GM21447 (cell line): Measurements from ENCODE around the gene C12orf60.

ENCODE experiments used
- ATAC-seq: cut with Tn5 transposase; IDR thresholded peaks from one replicate; pipeline ENCODE4 v1.9.1; 2021; ENCODE audit not compliant: unreplicated experiment

C12orf60 gene

DNA sequence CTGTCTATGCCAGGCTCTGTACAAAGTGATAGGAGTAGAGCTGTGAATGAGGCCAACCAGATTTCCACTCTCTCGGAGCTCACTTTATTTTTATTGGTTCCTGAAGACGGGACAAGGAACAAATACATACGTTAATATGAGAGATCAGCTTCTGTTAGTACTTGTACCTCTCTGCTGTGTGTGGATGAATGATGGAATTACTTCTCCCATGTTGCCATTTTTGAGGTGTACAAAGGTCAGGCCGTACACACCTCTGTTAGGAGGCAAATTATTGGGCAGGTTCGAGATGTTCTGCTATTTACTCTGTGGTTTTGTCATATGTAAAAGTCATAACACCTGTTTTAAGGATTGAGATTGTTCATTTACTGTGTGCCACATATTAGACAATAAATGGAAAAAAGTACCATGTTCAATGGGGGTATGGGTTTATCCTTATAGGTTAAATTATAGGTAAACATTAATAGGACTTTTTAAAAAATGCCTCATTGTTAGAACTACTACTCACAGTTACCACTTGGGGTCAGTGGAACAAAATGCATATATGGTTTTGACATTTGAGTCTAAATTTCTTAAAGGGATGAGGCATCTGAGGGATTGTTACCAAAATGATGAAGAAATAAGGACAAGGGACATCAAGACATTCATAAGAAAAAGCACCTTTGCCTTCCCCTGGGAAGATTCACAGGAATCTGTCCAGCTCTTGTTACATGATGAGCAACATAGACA, 27.1 kb upstream of the C12orf60 start:
- ATAC-seq, result no peak

DNA sequence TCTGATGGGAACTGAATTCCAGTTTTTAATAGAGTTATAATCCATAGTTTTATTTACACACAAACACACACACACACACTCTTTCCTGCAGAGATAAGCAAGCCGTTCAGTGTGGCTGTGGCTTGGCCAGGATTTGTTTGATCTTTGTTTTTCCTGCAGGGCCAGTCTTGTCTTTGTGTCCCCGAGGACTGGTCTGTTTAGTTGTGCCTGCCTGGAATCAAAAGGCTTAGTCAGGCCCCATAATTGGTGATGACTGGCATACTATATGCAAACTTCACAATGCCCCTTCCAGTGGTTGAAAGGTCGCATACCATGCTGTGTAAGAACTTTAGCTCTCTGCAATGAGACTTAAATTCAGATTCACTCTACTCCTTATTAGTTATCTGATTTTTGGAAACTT, 26.2 kb upstream of the C12orf60 start:
- no peak for ATAC-seq

DNA sequence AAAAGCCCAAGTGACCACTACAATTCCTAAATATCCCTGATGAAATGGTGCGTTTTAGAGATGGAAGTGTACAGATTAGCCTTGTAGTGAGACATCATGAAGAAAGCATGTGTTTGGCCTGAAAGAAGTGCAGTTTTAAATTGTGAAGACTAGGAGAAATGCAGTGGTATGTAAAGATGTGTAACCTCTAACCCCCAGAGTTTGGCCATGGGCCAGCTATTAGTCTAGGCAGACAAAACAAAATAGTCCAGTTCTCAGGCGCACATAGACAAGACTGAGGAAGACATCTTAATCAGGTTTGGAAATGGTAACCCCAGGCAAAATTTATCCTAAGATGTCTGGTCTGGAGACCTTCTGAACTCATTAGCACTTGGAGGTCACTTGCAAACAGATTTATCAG, 23.6 kb upstream of the C12orf60 start:
- no peak for ATAC-seq

DNA sequence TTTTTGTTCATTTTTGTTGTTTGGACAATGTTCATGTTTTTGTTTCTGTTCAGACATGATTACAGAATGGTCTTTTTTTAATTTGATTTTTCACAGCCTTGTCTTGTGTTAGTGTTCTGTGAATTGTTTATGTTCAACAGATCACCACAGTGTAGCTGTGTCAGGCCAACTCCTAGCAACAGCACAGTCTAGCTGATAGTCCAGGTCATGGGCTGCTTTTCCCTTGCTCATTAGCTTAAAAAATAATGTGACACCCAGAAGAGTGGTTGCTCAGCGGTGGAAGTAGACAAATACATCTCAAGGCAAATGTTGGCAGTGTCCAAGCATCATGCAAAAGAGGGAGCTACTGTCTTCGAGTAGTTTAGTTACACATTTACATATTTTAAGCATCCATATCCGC, 22.6 kb upstream of the C12orf60 start:
- ATAC-seq, result no peak

DNA sequence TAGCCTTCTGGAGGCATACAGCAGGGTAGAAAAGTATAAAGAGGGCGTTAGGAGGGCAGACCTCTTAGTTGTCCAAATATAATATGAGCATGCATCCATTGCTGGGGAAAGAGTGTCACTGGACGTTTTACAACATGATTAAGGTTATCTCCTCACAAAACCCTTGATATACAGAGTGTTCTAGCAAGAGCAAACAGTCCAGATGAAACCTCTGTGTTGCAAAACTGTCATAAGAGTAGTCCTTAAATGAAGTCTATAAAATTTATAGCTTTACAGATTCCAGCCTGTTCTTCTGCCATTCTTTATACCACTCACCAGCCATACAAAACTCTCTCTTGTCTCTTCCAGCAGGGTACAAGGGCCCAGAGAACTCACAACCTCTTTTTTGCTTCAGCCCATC, 21.9 kb upstream of the C12orf60 start:
- no peak for ATAC-seq

DNA sequence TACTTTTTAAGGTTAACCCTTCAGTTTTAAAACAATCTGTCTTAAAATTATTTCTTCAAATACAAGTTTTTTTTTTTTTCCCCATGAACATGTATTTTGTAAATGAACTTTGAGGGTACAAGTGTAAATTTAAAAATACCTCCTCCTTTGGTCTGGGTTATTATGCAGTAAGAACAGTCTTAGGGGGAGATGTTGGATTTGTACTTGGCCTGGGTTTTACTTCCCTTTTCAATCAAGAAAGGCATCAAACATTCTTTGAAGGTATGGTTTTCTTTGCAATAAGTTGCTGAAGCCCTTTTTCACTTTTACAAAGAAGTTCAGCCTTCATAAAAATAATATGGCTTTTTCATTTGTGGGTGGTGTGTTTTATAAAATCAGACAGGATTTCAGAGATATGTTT, 20.7 kb upstream of the C12orf60 start:
- peak; percentile 61 for ATAC-seq

DNA sequence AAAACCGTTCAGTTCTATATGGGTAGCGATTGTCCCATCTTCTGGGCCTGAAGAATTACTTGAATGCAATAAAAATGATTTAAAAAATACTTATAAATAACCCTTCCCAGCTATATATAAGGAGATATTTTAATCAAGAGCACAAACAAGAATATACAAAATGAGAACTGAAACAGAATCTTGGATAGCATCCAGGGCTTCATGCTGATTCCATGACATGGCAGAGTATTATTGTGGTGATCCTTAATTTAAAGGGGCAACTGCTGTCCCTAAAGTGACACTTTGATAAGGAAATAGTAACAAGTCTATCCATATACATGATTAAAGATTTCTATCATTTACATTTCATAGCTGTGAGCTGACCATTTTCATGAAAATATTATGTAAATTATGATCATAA, 19.0 kb upstream of the C12orf60 start:
- no peak for ATAC-seq

DNA sequence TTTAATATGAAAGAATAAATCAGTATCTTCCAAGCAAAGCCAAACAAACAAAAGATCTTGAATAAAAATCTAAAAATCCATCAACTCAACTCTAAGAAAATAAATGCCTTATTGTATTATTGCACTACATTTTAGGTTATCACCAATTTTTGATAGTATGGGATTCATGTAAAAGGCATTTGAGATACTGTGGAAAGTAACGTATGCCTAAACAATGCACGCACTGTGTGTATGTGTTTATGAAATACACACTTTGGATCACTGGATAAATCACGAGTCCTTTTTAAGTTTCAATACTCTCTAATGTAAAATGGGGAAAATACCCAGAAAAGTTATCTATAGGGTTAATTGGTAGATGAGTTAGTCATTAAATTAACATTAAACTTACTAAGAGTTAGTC, 17.9 kb upstream of the C12orf60 start:
- ATAC-seq, result no peak

DNA sequence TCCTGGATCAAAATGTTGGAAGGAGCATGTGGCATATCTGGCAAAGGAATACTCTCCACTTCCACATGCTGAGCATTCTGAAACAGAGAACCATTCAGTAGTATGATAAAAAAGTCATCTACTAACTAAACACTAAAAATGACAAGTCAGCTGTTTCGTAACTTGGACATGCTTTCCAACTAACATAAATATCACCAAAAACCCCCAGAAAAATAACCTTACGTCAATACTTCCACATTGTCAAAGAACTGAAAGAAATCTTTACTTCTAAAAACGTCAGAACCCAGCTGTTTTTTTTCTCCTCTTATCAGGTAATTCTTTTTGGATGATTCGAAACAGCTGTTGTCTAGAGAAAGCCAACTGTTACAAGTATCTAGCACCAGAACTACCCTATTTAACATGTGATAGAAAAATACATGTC, 8.4 kb upstream of the C12orf60 start:
- no peak for ATAC-seq

DNA sequence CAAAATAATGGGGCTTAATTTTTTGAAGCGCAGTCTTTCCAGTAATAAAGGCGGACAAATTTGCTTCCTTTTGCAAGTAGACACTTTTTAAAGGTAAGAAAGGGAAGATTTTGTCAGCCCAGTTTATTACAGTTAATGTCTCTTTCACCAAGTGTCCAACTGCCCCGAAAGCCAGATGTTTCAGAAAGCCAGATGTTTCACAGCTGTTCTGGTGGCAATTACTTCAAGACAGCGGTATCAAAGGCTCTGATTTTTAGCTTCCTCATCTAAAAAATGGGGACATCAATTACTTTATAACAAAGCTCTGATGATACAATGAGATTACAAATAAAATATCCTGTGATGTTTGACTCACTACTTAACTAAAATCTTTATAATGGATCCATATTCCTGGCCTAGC, 1.2 kb upstream of the C12orf60 start:
- no peak for ATAC-seq

DNA sequence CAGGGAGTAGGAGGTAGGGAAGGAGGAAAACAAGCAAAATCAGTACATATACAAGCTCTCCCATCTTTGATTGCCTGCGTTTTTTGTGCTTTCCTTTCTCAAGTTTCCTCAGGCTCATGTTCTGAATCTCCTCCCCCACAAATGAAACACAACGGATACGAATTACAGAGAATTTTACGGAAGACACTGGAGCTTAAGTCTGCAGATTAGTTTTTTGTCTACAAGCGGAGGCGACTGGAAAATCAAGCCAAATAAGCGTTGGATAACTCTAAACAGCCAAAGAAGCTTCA, 804 bp upstream of the C12orf60 start:
- no peak for ATAC-seq

DNA sequence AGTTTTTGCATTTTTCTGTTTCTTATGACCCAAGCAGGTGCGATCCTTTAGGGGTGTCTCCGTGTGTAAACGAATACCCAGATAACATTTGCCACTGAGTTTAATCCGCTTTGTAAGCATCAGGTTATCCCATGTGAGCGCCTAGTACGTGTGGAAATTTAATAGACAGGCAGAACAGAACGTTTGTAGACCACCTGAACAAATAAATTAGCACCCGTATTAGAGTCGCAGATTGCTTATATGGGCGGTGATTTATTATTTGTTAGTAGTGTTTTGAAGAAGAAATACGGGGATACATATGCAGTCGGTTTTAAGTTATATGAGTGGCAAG, 325 bp downstream of the C12orf60 start:
- ATAC-seq, result peak; percentile 8

DNA sequence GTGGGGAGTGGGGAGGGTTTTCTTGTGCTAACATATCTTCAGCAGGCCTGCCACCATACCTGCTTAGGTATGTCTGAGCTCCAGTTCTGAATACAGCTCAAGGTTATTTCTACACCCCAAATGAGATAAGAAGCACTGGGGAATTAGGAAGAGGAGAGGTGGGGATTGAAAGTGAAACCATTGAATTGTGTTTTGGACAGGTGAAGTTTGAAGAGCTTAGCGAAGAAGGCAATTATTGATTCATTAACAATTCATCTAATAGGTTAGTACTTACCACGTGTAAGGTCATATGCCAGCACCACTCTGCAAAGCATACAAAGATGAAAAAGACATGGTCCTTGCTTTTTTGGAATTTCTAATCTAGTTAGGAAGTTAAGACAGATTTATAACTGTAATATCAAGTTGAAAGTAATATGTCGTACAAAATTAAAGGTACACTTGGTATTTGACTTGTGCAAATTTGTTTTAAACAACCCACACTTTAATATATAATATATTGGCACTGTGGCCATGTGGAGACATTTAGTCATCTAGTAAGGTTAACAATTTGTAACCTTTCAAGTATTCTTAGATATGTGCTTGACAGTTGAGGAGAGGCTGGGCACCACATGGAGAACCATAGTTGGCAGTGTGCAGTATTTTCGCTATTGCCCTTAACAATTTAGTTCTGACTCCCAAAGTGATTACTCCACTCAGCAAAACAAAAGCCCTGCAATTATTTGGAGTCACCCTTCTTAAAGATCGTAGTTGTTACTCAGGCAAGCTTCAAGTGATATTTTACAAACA, 6.9 kb downstream of the C12orf60 start:
- ATAC-seq, result no peak

DNA sequence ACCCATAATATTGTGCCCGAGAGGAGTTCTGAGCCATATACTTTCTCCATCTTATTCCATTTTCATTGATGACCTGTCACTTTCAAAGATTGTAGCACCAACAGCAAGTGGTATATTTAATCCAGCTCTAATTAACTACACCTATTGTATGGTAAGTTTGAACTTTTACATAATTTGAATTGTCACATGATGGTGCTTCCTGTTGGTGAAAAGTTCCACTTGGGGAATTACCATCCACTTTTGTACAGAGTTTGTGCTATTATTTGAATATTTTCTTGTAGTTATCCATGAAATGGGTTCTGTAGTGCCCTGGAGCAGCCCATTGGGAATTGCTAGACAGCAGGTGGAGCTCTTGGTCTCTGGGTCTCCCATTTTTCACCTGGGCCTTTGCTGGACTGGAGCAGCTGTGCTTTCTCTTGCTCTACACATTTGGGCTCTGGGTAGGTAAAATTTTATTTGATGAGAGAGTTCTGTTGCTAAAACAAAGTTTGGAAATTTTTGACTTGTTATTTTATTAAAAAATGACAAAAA, 7.5 kb downstream of the C12orf60 start:
- ATAC-seq, result no peak

DNA sequence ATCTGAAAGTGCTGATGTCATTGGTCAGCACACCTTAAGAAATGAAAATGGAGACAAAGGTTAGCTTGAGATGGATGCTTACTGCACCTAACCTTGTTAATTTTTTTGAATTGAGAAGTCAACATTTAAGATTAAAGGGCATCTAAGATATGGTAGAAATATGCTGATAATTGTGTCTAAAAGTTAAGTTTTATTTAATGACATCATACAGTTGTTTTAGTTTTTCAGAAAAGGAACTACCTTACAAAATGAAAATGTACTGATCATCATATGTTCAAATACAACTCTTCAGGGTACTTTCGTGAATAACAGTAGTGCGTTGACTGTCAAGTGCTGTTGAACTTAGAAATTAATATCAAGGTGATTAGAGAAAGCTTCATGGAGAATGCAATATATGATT, 8.0 kb downstream of the C12orf60 start:
- ATAC-seq, result no peak

DNA sequence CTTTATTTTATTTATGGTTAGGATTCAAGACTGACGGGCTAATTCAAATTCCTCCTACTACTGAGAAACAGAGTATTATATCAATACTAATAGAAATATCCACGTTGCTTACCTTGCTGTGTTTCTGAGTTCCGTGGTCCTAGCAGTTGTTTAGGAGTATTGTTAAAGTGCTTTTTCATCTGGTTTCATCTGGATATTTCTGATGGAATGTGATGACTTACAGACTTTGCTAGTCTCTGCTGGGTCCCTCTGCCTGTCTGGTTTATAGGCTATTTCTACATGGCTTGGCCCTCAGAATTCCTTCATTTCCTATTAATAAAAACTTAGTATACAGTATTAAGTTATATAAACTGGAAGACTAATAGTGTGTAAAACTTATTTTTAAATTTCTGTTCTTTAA, 10.5 kb downstream of the C12orf60 start, which contains the start of gene SMCO3:
Gene SMCO3, minus strand, starts transcription at position 169 of the 400 bp plus-strand sequence. CDS start 7,502 bp downstream, outside the sequence.
- no peak for ATAC-seq

DNA sequence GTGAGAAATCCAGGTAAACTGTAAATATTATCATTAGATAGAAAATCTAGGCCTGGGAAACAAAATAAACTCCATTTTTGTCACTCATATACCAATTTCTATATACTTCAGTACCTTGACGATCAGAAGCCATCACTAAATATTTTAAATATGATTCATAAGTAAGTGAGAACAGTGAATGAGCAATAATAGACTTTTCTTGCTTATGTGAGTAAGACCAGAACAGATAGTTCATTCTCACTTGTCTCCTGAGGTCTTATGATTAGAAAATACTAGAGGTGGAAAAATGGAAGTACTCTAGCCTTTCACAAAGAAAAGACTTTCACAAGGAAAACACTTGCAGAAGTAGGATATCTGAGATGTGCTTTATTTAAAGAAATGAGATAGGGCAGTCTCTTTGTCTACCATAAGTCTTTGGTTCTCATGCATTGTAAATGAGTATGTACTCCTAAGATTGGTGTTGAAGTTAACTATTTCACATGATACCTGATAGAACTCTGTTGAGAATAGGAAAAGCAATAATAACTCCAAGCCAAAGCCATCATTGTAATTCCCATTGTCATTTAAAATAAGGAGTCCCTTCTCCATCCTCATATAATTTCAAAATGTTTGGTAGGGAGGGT, 20.7 kb downstream of the C12orf60 start:
- no peak for ATAC-seq

DNA sequence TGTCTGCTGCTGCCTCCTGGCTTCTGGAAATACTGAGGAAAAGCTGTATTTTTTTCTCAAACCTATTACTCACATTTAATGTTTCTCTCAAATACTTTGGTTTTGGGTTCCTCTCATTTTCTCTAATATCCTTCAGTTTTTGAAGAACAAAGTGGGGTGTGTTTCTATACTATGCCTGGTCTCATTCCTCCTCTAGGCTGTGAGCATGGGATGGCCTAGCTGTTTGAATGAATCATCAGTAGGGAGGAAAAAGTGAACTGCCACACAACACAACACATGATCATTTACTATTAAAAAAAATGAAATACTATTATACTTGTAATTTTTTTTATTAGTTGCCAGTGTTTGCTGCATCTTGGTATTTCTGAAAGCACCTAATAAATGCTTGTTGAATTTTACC, 21.8 kb downstream of the C12orf60 start:
- no peak for ATAC-seq

DNA sequence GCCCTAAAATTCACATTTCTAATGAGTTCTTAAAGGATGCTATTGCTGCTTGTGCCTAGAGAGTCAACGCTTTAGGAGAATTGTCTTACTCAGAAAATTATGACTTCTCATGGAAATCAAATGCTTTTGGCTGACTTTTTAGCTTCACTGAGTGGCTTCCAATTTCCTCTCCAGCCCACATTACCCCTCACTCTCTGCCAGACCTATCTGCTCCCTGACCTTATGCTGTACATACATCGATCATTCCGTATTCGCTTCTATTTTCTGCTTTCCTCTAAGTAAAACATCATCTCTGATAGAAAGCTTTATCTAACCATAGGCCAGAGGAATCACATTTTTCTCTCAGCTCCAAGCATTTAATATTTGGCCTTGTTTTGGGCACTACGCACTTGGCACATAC, 23.0 kb downstream of the C12orf60 start:
- no peak for ATAC-seq

DNA sequence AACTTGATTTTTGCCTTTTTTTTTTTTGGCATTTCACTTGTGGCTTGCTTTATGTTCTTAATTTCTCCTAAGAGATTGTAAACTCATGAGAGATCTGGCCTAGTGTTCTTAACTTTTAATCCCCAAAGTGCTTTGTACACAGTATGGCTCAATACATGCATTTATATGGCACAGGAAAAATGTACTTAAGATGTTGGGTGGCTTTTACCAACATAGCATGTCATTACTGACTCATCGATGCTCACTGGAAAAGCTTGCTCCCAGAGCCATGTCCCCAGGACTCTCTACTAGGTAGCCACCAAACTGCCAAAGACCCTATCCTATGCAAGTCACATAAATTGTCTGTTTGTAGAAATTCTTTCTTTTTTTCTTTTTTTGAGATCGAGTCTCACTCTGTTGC, 23.6 kb downstream of the C12orf60 start:
- ATAC-seq, result no peak

DNA sequence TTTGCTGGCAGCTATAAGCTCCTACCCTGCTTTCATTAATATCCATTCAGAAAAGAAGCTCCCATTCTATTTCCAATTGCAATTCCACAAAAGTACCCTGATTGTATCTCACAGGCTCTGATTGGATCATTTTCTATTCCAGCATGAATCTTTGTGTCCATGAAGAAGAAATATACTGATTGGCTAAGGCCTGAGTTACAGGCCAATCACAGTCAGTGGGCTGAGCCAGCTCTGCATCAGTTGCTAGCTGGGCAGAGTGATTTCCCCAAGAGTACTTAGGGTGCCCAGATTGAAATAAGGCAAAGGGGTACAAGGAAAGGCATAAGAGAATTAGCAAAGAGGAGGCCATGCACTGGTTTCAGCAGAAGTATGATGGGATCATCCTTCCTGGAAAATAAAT, 25.4 kb downstream of the C12orf60 start:
- peak; percentile 81 for ATAC-seq

DNA sequence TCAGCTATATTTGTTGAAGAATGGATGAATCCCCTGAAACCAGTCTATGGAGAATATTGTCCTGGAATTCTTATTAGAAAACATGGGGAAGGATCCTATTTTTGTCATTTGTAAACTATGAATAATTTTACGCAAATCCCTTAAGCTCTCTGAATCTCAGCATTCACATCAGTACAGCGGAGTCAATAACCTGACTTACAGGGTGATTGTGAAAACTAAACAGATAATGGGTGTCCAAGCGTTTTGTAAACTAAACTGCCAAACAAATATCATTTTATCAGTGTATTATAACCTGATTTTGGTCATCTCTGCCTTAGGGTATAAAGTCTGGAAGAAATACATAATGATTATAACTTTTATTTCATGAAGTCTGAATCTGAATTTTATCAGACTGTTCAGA, 29.9 kb downstream of the C12orf60 start:
- ATAC-seq, result no peak
